NCI-H1092 (cell line): ENCODE results near the gene EED.
A peak's percentile ranks its signal among the peaks of the same experiment; 100 is the strongest.

Experiments
- DNase-seq: peaks from one replicate; lab custom pipeline; 2025; lab: John Stamatoyannopoulos, UW

Gene EED, protein sequence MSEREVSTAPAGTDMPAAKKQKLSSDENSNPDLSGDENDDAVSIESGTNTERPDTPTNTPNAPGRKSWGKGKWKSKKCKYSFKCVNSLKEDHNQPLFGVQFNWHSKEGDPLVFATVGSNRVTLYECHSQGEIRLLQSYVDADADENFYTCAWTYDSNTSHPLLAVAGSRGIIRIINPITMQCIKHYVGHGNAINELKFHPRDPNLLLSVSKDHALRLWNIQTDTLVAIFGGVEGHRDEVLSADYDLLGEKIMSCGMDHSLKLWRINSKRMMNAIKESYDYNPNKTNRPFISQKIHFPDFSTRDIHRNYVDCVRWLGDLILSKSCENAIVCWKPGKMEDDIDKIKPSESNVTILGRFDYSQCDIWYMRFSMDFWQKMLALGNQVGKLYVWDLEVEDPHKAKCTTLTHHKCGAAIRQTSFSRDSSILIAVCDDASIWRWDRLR

DNA sequence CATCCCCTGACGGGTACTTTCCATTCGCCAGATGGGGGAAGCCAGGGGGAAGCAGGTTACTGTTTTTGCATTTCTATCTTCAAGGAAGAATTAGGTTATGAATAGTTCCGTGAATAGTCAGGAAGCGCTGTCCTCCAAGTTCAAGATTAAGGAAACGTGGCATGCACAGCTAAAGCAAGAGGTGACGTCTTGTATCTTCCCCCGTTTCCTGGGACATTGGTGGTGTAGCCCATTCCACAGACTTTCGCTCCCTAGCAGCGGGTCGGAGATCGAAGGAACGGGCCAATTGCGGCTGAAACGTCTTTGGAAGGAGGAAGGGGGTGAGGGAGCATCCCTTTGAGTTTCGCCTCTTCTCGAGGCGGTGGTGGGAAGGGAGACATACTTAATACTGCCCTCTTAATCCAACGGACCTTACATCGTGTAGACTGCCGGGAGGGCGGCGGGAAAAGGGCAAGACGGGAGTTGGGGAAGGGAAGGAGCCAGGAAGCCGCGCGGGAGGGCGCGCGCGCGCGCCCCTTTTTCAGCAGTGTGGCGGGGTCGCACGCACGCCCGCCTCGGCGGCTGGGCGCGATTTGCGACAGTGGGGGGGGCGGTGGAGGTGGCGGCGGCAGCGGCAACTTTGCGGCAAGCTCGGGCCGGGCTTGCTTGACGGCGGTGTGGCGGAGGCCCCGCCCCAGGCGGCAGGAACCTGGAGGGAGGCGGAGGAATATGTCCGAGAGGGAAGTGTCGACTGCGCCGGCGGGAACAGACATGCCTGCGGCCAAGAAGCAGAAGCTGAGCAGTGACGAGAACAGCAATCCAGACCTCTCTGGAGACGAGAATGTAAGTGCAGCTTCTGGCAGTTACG lies at the start of gene EED:
EED (plus strand) TSS at position 232 of the 847 bp plus-strand sequence; CDS start at position 709, 477 bp downstream.
- DNase-seq = peak; percentile 96

DNA sequence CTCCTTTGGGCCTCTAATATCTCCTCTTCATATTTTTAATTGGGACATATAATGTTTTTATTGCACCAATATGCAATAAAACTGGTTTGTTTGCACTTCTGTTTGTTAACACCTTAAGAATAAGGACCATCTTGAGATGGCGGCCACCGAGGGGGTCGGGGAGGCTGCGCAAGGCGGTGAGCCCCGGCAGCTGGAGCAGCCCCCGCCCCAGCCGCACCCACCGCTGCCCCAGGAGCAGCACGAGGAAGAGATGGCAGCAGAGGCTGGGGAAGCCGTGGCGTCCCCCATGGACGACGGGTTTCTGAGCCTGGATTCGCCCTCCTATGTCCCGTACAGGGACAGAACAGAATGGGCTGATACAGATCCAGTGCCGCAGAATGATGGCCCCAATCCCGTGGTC lies 49.6 kb upstream of the EED start:
- DNase-seq = no peak

DNA sequence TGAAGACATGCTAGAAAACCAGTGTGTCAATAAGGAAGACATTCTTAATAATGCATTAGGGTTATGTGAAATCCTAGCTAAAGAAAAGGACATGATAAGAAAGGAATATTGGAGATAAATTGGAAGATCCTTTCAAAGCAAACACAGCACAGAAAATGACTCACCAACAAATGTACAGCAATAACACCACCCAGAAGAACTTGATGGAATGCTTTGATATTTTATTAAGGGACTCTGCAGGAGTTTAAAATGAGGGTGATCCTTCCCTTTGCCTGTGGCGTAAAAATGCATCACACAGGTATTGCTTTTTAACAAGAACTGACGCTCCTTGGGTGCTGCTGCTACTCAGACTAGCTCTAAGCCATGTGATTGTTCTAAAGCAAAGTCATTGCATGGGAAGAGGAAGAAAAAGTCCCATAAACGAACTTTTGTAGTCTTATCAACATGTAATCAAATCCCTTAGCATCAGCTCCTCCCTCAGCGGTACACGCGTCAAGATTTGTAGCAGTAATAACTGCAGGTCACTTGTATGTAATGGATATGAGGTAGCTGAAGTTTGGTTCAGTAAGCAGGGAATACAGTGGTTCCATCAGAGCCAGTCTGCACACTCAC lies 48.4 kb upstream of the EED start:
- DNase-seq = no peak

DNA sequence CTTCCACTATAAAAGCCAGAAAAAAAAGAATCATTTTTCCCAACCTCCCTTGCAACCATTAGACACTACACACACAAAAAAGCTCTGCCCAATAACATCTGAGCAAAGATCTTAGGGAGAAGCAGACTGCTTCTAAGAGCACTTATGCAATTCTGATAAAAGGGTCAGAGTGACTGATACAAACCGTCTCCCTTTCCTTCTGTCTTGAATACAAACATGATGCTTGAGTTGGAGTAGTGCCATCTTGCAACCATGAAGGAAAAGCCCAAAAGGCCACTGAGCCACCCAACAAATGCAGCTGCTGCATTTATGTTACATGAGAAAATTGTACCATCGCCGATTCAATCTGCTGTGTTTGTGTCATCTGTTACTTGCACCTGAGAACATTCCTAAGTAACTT lies 47.6 kb upstream of the EED start:
- DNase-seq = no peak

DNA sequence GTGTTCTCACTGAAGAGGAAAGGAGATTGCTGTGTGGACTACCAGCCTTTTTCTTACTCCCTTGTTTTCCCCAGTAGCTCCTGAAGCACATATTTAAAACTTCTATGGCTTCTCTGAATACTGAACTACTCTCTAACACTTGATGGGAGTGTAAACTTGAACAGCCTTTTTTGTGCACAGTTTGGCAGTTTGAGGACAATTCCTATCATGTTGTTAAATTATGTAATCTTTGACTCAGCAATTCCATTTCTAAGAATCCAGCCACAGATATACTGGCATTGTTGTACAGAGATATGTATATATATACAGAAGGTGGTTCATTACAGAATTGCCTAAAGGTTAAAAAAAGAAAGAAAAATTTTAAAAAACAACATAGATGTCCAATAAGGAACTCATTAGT lies 47.1 kb upstream of the EED start:
- DNase-seq = no peak

DNA sequence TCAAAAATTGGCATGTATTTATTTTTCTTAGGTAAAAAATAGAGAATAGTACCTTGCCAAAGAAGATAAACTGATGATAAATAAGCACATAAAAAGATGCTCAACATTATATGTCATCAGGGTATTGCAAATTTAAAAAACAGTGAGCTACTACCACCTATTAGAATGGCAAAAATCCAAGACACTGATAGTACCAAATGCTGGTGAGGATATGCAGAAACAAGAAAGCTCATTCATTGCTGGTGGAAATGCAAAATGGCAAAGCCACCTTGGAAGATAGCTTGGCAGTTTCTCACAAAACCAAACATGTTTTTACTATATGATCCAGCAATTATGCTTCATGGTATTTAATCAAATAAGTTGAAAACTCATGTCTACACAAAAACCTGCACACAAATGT lies 46.4 kb upstream of the EED start:
- DNase-seq = no peak

DNA sequence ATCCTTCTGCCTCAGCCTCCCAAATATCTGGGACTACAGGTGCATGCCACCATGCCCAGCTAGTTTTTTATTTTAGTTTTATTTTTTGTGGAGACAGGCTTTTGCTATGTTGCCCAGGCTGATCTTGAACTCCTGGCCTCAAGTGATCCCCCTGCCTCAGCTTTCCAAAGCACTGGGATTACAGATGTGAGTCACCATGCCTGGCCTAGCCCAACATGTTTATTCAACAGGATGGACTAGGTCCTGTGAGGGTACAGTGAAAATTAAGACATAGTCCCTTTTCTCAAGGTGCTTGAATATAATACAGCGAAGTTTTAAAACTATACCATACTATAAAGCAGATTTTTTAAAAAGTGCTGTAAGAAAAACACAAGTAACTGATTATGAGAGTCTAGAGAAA lies 45.2 kb upstream of the EED start:
- no peak for DNase-seq

DNA sequence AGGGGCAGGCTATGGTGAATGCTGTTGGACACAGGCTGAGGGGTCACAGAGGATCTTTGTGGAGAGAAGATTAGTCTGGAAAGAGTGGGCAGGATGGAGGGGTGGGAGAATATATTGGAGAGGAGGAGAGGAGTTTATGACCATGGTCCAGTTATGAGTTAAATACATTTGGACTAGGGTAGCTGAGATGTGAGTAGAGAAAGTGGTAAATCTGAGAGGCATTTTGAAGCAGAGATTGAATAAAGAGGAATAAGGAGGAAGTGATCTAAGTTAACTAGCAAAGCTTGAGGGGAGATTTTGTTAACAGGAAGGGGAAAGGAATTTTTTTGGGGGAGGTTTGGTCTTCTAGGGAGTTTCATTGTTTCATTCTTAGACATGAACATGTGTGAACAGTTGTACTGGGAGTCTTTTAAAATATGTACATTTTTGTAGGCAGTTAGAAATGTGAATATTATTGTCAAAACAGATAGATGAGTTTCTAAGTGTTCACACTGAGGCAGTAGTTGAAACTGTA lies 43.1 kb upstream of the EED start:
- DNase-seq = no peak

DNA sequence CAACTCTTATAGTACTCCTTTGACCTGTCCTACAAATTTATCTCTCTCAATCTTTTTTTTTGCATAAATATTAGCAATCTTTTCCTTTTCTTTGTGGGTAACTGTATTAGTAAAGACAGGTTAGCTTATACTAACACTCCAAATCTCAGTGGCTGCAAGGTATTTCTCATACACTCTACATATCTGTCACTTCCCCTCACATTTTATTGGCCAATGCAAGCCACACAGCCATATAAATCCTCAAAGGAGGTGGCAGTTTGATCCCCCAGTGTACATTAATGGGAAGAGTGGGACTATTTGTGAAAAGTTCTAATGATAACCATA lies 42.6 kb upstream of the EED start:
- DNase-seq = no peak

DNA sequence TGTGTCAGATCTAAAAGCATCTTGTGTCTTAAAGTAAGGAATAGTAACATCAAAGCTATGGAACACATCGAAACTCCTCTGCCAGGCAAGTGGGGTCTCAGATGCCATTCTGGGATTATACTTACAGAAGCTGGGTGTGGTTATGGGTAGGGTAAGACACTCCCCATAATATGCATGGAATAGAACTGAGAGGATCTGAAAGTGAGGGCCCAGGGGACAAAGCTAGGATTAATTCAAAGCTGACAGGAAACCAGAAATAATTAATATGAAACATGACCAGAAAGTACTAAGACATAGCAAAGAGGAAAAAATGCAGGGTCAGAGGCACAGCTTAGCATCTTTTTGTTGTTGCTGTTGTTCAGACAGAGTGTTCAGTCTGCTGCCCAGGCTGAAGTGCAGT lies 40.2 kb upstream of the EED start:
- DNase-seq = no peak

DNA sequence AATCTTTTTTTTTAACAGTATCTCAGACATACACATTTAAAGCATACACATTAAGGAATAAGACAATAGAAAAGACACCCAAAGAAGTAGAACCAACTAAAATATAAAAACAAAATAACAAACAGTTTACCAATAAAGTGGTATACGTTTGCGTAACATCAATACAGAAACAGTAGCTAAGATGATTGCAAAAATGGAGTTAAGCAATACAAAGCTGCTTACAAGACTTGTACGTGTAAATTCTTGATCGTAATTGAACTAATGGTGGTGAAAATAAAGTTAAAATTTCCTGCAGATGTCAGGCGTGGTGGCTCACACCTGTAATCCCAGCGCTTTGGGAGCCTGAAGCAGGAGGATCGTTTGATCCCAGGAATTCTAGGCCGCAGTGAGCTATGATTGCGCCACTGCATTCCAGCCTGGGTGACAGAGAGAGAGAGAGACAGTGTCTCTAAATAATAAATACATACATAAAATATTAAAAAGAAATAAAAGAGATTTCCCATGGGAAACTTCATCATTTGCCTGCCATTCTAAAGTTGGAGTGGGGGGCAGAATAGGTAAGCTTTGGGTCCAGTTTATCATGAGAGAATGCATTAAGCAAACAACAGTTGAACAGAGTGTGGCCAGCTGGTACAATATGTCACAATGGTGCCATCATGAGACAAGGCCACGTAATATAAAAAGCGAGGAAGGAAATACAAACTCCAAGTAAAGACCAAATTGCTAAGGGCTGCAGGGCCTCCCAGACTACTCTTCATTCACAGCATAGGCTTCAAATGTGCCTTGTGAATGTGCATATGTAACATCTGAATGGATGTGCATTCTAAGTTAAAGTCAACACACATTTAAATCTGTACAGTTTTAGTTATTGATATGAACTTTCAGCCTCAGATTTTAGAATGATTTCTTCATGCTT lies 38.9 kb upstream of the EED start:
- no peak for DNase-seq

DNA sequence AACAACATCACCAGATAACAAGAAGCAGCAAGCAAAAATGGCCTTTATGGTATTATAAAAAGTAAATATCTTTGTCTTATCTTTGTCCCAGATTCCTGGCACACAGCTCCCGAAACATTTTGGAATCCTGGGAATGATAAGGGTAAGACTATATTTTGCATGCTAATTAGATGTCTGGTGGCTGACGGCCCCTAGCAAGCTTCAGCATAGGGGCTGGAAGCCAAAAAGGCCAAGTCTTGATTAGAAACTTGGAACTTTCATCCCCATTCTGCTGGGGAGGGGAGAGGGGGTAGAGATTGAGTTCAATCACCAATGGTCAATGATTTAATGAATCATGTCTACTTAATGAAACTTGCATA lies 38.2 kb upstream of the EED start:
- no peak for DNase-seq

DNA sequence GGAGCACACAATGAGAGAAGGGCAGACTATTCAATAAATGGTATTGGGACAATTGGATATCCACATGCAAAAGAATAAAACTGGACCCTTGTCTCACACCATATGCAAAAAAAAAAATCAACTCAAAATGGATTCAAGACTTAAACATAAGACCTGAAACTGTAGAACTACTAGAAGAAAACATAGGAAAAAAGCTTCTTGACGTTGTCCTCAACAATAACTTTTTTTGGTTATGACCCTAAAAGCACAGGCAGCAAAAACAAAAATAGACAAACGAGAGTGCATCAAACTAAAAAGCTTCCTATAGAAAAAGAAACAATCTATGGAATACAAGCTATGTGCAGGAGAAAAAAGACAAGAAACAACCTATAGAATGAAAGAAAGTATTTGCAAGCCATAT lies 37.1 kb upstream of the EED start:
- DNase-seq = no peak

DNA sequence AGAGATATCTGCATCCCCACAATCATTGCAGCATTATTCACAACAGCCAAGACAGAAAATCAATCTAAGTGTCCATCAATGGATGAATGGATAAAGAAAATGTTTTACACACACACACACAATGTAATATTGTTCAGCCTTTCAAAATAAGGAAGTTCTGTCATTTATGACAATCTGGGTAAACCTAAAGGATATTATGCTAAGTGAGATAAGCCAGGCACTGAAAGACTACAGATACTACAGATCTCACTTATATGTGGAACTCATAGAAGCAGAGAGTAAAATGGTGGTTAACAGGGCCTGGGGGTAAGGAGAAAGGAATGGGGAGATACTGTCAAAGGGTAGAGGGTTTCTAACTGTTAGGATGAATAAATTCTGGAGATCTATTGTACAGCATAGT lies 36.0 kb upstream of the EED start:
- no peak for DNase-seq

DNA sequence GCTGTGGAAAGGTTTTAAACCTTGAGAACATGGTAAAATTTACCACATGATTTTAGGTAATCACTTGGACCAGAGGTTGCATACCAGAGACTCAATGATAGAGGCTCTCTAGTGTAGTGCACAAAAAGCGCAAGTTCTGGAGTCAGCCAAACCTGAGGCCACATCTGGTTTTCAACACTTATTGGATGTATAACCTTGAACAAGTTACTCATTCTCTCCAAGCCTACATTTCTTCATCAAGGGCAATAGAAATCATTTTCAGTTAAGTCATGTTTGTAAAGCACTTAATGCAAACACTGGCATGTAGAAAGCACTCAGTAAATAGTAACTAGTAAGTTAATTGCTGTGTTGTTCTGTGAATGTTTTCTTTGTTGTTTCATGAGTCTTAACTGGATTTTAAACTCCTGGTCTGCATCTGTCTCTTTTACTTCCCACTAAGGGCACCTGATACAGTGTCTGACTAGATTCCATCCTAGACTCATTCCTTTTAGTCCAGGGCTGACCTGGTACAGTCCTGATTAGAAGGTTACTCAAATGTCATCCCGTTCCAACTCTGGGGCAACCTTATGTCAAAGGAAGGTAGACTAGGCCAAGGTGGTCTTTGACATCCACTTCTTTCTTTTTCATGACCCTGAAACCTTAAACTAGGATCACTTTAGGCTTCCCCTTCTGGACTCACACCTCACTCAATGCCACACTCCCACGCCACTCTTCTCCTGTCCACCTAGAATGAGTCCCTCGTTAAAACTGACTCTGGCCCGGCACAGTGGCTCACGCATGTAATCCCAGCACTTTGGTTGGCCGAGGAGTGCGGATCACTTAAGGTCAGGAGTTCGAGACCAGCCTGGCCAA lies 34.5 kb upstream of the EED start:
- DNase-seq = no peak

DNA sequence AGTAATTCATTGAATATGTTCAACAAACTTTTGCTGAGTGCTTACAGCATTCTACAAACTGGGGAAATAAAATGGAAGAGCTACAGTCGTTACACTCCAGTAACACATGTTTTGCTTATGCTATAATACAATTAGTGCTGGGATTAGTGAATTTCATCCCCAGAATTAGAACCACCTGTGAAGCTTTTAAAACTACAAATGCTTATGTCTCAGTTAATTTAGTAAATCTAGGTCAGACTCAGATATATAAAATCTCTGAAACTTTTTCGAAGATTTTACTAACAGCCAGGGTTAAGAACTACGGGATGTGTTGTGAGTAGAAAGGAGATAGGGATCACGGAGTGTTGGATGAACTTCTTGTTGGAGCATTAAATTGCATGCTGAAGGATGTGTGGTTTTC lies 33.7 kb upstream of the EED start:
- no peak for DNase-seq

DNA sequence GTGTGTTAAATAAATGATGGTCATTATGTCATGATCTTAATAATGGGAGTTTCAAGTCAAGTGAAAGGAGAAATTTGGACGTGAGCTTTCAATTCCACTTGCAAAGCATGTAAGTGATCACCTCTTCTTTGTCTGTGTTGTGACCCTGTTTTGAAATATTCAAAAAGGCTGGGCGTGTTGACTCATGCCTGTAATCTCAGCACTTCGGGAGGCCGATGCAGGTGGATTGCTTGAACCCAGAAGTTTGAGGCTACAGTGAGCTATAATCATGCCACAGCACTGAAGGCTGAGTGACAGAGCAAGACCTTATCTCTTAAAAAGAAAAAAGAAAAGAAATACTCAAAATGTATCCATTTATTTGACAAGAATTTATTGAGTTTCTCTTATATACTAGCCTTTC lies 32.9 kb upstream of the EED start:
- DNase-seq = no peak

DNA sequence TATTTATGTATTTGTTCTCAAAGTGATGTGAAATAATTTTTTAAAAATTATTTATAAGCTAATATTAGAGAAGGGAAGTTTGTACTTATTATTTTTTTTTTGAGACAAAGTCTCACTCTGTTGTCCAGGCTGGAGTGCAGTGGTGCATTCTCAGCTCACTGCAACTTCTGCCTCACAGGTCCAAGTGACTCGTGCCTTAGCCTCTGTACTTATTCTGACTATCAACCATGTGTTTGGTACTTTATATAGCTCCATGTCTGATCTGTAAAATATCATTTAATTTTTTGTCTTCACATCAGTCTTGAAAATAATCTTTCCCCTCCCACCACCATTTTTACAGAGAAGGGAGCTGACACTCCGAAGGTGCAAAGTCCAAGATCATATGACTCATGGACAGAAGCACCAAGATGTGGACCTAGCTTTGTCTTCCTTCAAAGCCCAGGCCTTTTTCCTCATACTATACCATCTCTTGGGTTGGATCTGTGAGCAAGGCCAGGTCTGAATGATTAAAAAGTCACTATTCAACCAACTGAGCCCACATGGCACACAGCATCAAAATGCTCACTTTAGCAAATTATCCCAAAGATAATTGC lies 32.4 kb upstream of the EED start:
- no peak for DNase-seq

DNA sequence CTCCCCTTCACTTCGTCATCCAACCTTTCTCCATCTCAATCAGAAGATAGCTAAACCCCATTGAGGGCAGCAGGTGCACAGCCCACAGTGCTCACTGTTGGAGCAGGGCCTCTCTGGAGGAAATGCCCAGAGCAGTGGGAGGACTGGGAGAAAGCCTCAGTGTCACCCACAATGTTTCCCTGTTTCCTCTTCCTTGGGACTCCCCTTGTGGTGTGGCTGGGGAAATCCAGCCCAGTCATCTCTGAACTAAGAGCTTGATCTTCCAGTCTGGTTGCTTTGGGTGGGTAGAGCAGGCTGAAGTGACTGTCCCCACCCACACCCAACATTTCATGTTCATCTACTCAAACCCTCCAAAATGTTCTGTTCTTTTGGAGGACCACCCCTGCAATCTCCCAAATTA lies 29.8 kb upstream of the EED start:
- DNase-seq = no peak
